WERI-Rb-1 (cell line): ENCODE measurements around the gene ZIC1.

Source experiments
- DNase-seq: peaks from one replicate; pipeline ENCODE4 v3.0.0-alpha.2; 2020
- H3K27ac ChIP-seq: fragments of 250-450 bp; sonication (Bioruptor Pico); 2 replicates; pipeline ENCODE4 v1.5.1; 2020; ENCODE audit warnings: mild to moderate bottlenecking, moderate library complexity
- H3K27me3 ChIP-seq: fragments of 250-450 bp; sonication (Bioruptor Pico); 2 replicates; pipeline ENCODE4 v1.5.1; 2021; ENCODE audit warnings: mild to moderate bottlenecking, low read depth, moderate library complexity; ENCODE audit not compliant: insufficient read depth, severe bottlenecking
- H3K36me3 ChIP-seq: fragments of 250-450 bp; sonication (Bioruptor Pico); 2 replicates; pipeline ENCODE4 v1.5.1; 2020; ENCODE audit warnings: mild to moderate bottlenecking, moderate library complexity
- H3K4me3 ChIP-seq: 2 replicates; pipeline ENCODE4 v1.5.1; 2011; ENCODE audit warnings: low read depth, mild to moderate bottlenecking, control low read depth, low read length
- H3K9me3 ChIP-seq: fragments of 250-450 bp; sonication (Bioruptor Pico); 2 replicates; pipeline ENCODE4 v1.5.1; 2021; ENCODE audit warnings: mild to moderate bottlenecking, moderate library complexity; ENCODE audit not compliant: severe bottlenecking
- CTCF ChIP-seq: IDR thresholded peaks from 2 replicates; pipeline ENCODE4 v1.5.1; 2011; ENCODE audit warnings: low read depth, mild to moderate bottlenecking, control low read depth, inconsistent platforms, low read length

The ZIC1 gene

GRCh38 chr3:147428326-147428725 lies 19.2 kb downstream of the ZIC1 start:
- DNase-seq: no peak
- Histone ChIP-seq H3K27me3 (peaks cover 2% of the 10 kb centered on the region), H3K27ac (no peak overlapping the region), H3K4me3 (no peak overlapping the region), H3K36me3 (no peaks in the 10 kb centered on the region), H3K9me3 (no peaks in the 10 kb centered on the region)
- no peak for TF ChIP-seq CTCF

GRCh38 chr3:147428754-147429153 lies 19.6 kb downstream of the ZIC1 start:
- Histone ChIP-seq H3K36me3 (no peaks in the 10 kb centered on the region), H3K9me3 (no peaks in the 10 kb centered on the region), H3K27me3 (peaks cover 2% of the 10 kb centered on the region), H3K4me3 (no peak overlapping the region), H3K27ac (no peak overlapping the region)
- TF ChIP-seq CTCF: no peak
- DNase-seq: no peak

GRCh38 chr3:147431751-147432150 lies 22.6 kb downstream of the ZIC1 start:
- TF ChIP-seq CTCF: no peak
- Histone ChIP-seq H3K9me3 (no peaks in the 10 kb centered on the region), H3K27ac (no peak overlapping the region), H3K27me3 (no peaks in the 10 kb centered on the region), H3K4me3 (no peak overlapping the region), H3K36me3 (no peaks in the 10 kb centered on the region)
- DNase-seq: no peak

- Histone ChIP-seq H3K9me3 (no peaks in the 10 kb centered on the region), H3K27ac (no peak overlapping the region), H3K36me3 (no peaks in the 10 kb centered on the region), H3K27me3 (no peaks in the 10 kb centered on the region), H3K4me3 (no peak overlapping the region)
- no peak for TF ChIP-seq CTCF
- no peak for DNase-seq
Measured at GRCh38 chr3:147447224-147447623, 38.1 kb downstream of the ZIC1 start.

- no peak overlapping the region for H3K27ac ChIP-seq
- no peak for DNase-seq
- no peaks in the 10 kb centered on the region for H3K9me3 ChIP-seq
- no peak overlapping the region for H3K4me3 ChIP-seq
- no peaks in the 10 kb centered on the region for H3K27me3 ChIP-seq
- TF ChIP-seq CTCF: no peak
- no peaks in the 10 kb centered on the region for H3K36me3 ChIP-seq
Measured at GRCh38 chr3:147449669-147450068, 40.5 kb downstream of the ZIC1 start.

GRCh38 chr3:147458995-147459704 lies 50.0 kb downstream of the ZIC1 start:
- DNase-seq: no peak
- Histone ChIP-seq H3K4me3 (no peak overlapping the region), H3K9me3 (no peaks in the 10 kb centered on the region), H3K27ac (no peak overlapping the region), H3K27me3 (no peaks in the 10 kb centered on the region), H3K36me3 (no peaks in the 10 kb centered on the region)
- no peak for TF ChIP-seq CTCF
